Measurements from ENCODE around the gene ZFHX3.

GRCh38 chr16:72957303-72958277 is 90.3 kb downstream of the ZFHX3 start:
- TF ChIP-seq, protein P1, sequence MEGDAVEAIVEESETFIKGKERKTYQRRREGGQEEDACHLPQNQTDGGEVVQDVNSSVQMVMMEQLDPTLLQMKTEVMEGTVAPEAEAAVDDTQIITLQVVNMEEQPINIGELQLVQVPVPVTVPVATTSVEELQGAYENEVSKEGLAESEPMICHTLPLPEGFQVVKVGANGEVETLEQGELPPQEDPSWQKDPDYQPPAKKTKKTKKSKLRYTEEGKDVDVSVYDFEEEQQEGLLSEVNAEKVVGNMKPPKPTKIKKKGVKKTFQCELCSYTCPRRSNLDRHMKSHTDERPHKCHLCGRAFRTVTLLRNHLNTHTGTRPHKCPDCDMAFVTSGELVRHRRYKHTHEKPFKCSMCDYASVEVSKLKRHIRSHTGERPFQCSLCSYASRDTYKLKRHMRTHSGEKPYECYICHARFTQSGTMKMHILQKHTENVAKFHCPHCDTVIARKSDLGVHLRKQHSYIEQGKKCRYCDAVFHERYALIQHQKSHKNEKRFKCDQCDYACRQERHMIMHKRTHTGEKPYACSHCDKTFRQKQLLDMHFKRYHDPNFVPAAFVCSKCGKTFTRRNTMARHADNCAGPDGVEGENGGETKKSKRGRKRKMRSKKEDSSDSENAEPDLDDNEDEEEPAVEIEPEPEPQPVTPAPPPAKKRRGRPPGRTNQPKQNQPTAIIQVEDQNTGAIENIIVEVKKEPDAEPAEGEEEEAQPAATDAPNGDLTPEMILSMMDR (IDR thresholded peaks at IDR 0.05; ENCODE audit: low read depth, low read length, missing input control) = no peak
- TF ChIP-seq, protein P2, sequence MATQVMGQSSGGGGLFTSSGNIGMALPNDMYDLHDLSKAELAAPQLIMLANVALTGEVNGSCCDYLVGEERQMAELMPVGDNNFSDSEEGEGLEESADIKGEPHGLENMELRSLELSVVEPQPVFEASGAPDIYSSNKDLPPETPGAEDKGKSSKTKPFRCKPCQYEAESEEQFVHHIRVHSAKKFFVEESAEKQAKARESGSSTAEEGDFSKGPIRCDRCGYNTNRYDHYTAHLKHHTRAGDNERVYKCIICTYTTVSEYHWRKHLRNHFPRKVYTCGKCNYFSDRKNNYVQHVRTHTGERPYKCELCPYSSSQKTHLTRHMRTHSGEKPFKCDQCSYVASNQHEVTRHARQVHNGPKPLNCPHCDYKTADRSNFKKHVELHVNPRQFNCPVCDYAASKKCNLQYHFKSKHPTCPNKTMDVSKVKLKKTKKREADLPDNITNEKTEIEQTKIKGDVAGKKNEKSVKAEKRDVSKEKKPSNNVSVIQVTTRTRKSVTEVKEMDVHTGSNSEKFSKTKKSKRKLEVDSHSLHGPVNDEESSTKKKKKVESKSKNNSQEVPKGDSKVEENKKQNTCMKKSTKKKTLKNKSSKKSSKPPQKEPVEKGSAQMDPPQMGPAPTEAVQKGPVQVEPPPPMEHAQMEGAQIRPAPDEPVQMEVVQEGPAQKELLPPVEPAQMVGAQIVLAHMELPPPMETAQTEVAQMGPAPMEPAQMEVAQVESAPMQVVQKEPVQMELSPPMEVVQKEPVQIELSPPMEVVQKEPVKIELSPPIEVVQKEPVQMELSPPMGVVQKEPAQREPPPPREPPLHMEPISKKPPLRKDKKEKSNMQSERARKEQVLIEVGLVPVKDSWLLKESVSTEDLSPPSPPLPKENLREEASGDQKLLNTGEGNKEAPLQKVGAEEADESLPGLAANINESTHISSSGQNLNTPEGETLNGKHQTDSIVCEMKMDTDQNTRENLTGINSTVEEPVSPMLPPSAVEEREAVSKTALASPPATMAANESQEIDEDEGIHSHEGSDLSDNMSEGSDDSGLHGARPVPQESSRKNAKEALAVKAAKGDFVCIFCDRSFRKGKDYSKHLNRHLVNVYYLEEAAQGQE (IDR thresholded peaks at IDR 0.05) = no peak

Data from liver (tissue), 2 donors.